ENCODE measurements around the gene SLFNL1. TPM values are rescaled to one million over a fixed set of nuclear protein-coding genes. Genes with fewer than 3 reads are reported as not detected.

The SLFNL1 gene
- total RNA-seq, 4 donors from 2014 or later, result 0.17 to 0.52 (median 0.47) TPM

GRCh38 chr1:40974945-40975344 is 46.6 kb downstream of the SLFNL1 start:
- no peak overlapping the region for H3K27ac ChIP-seq (replicated peaks in 1 of 4)
- H3K9me3 ChIP-seq, result no peaks in the 10 kb centered on the region
- peaks cover 0 to 17% (median 11%) of the 10 kb centered on the region in 4 donors for H3K4me1 ChIP-seq
- no peak for DNase-seq (ENCODE audit: extremely low spot score)
- intact Hi-C loops (cut with DNase I), result no loop called here
- no peaks in the 10 kb centered on the region for H3K36me3 ChIP-seq
- TF ChIP-seq POLR2A (IDR thresholded peaks at IDR 0.05; ENCODE audit: low read depth) (no peak), POLR2AphosphoS5 (IDR thresholded peaks at IDR 0.05) (no peak), EP300 (IDR thresholded peaks at IDR 0.05) (no peak), CTCF (IDR thresholded peaks at IDR 0.05) (no peak)
- WGBS, result 86% methylated on average over 9 of the region's 9 CpGs
- no peaks in the 10 kb centered on the region for H3K27me3 ChIP-seq
- H3K4me3 ChIP-seq, result no peak overlapping the region

GRCh38 chr1:40973912-40974311 is 47.6 kb downstream of the SLFNL1 start:
- WGBS, result 61% methylated on average over 2 of the region's 2 CpGs
- intact Hi-C loops (cut with DNase I), result no loop called here
- no peak for TF ChIP-seq CTCF (IDR thresholded peaks at IDR 0.05)
- no peak for TF ChIP-seq EP300 (IDR thresholded peaks at IDR 0.05)
- no peak for TF ChIP-seq POLR2AphosphoS5 (IDR thresholded peaks at IDR 0.05)
- no peak for TF ChIP-seq POLR2A (IDR thresholded peaks at IDR 0.05; ENCODE audit: low read depth)
- no peak for DNase-seq (ENCODE audit: extremely low spot score)
- H3K4me1 ChIP-seq, result peaks cover 0 to 12% (median 7%) of the 10 kb centered on the region in 4 donors
- H3K36me3 ChIP-seq, result no peaks in the 10 kb centered on the region
- H3K27ac ChIP-seq (replicated peaks in 1 of 4), result no peak overlapping the region
- H3K27me3 ChIP-seq, result no peaks in the 10 kb centered on the region
- no peaks in the 10 kb centered on the region for H3K9me3 ChIP-seq
- H3K4me3 ChIP-seq, result no peak overlapping the region

- TF ChIP-seq EP300 (IDR thresholded peaks at IDR 0.05) (no peak), CTCF (IDR thresholded peaks at IDR 0.05) (no peak), POLR2A (IDR thresholded peaks at IDR 0.05; ENCODE audit: low read depth) (no peak), POLR2AphosphoS5 (IDR thresholded peaks at IDR 0.05) (no peak)
Measured at GRCh38 chr1:40971966-40972365, 49.6 kb downstream of the SLFNL1 start.

GRCh38 chr1:40969445-40969844 is 52.1 kb downstream of the SLFNL1 start:
- peaks cover 0 to 17% (median 13%) of the 10 kb centered on the region in 4 donors for H3K4me1 ChIP-seq
- H3K4me3 ChIP-seq, result no peak overlapping the region
- no peak for DNase-seq (ENCODE audit: extremely low spot score)
- no peaks in the 10 kb centered on the region for H3K36me3 ChIP-seq
- TF ChIP-seq POLR2A (IDR thresholded peaks at IDR 0.05; ENCODE audit: low read depth) (no peak), CTCF (IDR thresholded peaks at IDR 0.05) (no peak), EP300 (IDR thresholded peaks at IDR 0.05) (no peak), POLR2AphosphoS5 (IDR thresholded peaks at IDR 0.05) (no peak)
- intact Hi-C loops (cut with DNase I), result no loop called here
- H3K9me3 ChIP-seq, result no peaks in the 10 kb centered on the region
- H3K27me3 ChIP-seq, result no peaks in the 10 kb centered on the region
- H3K27ac ChIP-seq (replicated peaks in 1 of 4), result no peak overlapping the region
- WGBS, result 82% methylated on average over 6 of the region's 6 CpGs

More at GRCh38 chr1:40971966-40972365, 49.6 kb downstream of the SLFNL1 start:
- intact Hi-C loops (cut with DNase I), result no loop called here
- peaks cover 0 to 17% (median 13%) of the 10 kb centered on the region in 4 donors for H3K4me1 ChIP-seq
- H3K27me3 ChIP-seq, result no peaks in the 10 kb centered on the region
- H3K9me3 ChIP-seq, result no peaks in the 10 kb centered on the region
- no peak for DNase-seq (ENCODE audit: extremely low spot score)
- H3K36me3 ChIP-seq, result no peaks in the 10 kb centered on the region
- no peak overlapping the region for H3K4me3 ChIP-seq
- H3K27ac ChIP-seq (replicated peaks in 1 of 4), result no peak overlapping the region
- 63% methylated on average over 1 of the region's 1 CpG for WGBS

- 78% methylated on average over 4 of the region's 4 CpGs for WGBS
- DNase-seq (ENCODE audit: extremely low spot score), result no peak
- Histone ChIP-seq H3K27me3 (no peaks in the 10 kb centered on the region), H3K4me1 (peaks cover 0 to 17% (median 13%) of the 10 kb centered on the region in 4 donors), H3K27ac (replicated peaks in 1 of 4) (no peak overlapping the region), H3K9me3 (no peaks in the 10 kb centered on the region), H3K4me3 (no peak overlapping the region), H3K36me3 (no peaks in the 10 kb centered on the region)
- TF ChIP-seq EP300 (IDR thresholded peaks at IDR 0.05) (no peak), CTCF (IDR thresholded peaks at IDR 0.05) (no peak), POLR2AphosphoS5 (IDR thresholded peaks at IDR 0.05) (no peak), POLR2A (IDR thresholded peaks at IDR 0.05; ENCODE audit: low read depth) (no peak)
- intact Hi-C loops (cut with DNase I), result no loop called here
Measured at GRCh38 chr1:40966417-40966816, 55.1 kb downstream of the SLFNL1 start.

Measured in esophagus muscularis mucosa (tissue), 4 donors.